ENCODE results near the gene LIG1.
"Not testable (repeated sequence)": the region's sequence is repeated elsewhere in the genome, so short reads cannot be mapped to it uniquely, and the experiment has no call there.

LIG1 gene

DNA sequence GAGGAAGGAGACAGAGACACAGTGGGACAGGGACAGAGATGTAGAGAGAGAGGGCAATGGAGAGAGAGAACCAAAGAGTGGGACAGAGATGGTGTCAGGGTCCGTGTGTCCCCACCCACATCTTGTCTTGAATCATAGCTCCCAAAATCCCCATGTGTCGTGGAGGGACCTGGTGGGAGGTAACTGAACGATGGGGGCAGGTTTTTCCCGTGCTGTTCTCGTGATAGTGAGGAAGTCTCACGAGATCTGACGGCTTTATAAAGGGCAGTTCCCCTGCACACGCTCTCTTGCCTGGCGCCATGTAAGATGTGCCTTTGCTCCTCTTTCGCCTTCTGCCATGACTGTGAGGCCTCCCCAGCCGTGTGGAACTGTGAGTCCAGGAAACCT, 52.0 kb downstream of the LIG1 start:
- DNase-seq, result no peak

DNA sequence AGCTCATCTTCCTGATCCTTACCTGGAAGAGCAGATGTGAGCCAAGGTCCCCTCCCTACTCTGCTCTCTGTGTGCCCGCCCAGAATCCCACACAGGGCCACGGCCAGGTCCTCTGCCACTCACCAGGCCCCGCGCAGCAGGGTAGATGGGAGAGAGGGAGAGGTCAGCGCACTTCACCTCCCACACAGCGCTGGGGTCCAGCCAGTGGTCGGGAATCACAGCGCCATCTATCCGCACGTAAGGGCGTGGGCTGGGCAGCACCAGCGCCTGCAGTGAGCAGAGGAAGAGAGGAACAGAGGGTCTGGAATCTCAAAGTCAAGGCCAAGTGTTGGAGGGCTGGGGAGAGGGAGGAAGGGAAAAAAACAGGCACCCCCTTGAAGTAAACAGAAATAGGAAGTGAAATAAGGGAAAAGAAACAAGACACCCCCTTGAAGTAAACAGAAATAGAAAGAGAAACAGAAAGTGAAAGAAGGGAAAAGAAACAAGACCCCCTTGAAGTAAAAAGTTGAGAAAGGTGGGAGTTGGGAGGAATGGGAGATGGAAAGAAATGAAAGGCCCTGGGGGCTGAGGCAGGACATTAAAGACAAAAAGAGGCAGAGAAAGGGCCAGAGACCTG, 52.5 kb downstream of the LIG1 start:
- no peak for DNase-seq

DNA sequence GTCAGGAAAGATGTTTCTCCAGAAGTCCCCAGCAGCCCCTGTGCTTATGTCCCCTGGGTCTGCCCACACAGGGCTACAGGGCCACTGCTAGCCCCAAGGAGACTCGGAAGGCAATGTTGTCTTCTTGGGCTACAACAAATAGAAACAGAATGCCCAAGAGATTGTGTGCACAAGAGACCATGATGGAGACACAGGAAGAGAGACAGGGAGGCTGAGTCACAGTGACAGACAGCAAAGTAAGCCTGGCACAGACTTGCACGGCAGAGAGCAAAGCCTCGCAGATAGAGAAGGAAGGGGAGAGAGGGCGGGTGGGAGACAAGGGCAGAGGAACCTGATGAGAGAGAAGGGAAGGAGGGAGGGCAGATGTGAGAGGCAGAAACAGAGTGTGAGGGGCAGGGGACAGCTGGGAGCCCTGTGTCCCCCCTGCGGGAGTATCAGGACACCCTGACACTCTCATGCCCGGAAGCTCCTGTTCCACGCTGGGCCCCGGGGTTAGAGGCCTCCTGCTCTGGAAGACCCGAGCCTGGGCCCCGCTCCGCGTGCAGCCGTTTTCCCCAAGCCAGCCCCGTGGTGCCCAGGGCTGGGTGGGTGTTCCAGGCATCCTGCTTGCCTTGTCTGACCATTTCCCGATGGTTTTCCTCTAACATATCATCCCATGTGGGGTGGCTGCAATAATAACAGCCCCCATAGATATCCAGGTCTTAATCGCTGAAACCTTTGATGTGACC, 56.8 kb downstream of the LIG1 start:
- no peak for DNase-seq

DNA sequence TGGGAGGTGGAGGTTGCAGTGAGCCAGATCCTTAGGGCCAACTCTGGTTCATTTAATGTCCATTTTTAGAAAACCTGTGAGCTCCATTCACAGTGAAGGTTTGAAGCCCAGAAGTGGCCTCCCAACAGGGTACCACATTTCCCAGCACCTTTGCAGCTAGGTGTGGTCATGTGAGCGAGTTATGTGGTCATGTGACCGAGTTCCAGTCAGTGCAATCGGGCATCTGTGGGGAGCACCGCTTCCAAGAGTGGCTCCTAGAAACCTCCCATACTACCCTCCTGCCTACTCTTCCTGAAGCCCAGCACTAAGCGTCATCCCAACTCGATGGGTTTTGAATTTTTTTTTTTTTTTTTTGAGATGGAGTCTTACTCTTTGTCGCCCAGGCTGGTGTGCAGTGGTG, 58.9 kb downstream of the LIG1 start:
- peak; percentile 68 for DNase-seq

DNA sequence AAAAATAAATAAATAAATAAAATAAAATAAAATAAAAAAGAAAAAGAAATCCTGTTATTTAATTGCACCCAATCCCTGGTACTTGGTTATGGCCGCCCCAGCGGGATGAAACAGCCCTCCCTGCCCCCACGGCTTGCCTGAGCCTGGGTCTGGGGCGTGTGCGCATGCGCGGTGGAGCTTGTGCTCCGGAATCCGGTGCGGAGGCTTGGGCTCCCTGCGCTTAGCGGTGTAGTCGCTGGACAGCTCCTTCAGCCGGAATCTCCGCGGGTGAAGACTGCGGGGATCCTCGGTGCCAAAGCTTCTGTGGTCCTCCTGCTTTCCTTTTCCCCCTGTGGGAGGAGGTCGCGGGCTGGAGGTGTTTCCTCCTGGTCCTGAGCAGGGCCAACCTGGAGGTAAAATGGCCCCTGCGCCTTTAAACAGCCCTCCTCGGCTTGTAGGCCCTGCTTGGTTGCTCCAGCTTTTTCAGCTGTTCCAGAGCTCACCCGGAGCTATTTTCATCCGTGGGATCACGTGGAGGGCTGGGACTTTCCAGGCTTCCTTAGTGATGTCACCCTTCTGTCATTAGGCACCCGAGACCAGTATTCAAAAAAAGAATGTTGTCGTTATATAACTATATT, 59.7 kb downstream of the LIG1 start, which contains the start of gene PLA2G4C:
TSS of gene PLA2G4C (minus strand) at position 468 of the 617 bp plus-strand sequence. CDS start 4,288 bp downstream, outside the sequence.
- peak; percentile 59 for DNase-seq

DNA sequence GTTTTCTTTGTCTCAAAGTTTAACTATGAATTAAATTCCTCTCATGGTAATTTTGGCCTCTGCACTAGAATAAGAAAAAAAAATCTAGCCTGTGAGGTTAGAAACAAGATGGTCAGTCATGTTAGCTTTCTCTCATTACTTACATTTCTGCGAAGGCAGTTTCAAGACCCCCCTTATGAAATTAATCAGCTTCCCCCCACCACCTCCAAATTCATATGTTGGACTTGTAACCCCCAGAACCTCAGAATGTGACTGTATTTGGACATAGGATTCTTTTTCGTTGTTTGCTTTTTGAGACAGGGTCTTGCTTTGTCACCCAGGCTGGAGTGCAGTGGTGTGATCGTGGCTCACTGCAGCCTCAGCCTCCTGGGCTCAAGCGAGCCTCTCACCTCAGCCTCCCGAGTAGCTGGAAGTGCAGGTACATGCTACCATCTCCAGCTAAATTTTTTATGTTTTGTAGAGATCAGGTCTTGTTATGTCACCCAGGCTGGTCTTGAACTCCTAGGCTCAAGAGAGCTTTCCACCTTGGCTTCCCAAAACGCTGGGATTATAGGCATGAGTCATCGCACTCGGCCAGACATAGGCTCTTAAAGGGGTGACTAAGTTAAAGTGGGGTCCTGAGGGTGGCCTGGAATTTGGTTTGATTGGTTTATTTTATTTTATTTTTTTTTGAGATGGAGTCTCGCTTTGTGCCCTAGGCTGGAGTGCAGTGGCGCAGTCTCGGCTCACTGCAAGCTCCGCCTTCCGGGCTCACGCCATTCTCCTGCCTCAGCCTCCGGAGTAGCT, 61.0 kb downstream of the LIG1 start:
- no peak for DNase-seq

DNA sequence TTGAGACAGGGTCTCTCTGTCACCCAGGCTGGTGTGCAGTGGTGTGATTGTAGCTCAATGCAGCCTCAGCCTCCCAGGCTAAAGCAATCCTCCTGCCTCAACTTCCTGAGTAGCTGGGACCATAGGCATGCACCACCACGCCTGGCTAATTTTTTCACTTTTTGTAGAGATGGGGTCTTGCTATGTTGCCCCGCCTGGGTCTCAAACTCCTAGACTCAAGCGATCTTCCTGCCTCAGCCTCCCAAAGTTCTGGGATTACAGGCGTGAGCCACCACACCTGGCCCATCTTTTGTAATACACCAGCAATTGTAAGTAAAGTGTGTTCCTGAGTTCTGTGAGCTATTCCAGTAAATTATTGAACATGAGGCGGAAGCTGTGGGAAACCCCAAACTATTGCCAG, 66.2 kb downstream of the LIG1 start:
- DNase-seq, result no peak

DNA sequence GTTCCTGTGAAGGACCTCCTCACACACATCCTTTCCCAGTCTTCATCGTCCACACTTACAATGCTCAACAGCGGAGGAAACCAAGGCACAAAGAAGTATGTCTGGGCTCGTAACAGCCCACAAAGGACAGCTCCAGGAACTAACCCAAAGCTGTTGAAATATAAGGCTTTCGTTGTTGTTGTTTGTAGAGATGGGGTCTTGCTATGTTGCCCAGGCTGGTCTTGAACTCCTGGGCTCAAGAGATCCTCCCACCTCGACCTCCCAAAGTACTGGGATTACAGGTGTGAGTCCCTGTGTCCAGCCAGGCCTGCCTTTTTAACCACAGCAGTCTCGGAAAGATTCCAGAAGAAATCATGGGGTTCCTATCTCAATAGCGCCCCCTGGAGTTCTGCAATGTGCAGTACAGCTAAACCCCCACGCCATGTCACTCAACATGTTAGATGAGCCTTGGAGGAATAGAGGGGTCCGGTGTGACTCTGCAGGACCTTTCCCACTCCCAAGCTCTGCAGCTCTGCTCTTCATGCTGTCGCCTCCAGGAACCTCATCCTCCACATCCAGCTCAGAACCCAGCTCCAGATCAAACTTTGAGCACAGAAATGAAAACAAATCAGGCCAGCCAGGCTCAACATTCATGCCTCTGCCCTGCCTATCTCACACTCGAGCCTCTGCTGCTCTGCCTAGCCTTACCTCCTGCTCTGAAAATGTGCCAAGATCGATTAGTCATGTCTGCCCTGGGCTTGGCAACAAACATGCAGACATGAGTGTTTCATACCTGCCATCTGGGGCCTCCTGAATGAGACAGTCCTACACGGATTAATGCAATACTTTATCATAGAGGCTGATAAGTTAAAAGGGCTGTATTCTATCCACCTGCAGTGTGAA, 67.0 kb downstream of the LIG1 start:
- DNase-seq, result no peak

DNA sequence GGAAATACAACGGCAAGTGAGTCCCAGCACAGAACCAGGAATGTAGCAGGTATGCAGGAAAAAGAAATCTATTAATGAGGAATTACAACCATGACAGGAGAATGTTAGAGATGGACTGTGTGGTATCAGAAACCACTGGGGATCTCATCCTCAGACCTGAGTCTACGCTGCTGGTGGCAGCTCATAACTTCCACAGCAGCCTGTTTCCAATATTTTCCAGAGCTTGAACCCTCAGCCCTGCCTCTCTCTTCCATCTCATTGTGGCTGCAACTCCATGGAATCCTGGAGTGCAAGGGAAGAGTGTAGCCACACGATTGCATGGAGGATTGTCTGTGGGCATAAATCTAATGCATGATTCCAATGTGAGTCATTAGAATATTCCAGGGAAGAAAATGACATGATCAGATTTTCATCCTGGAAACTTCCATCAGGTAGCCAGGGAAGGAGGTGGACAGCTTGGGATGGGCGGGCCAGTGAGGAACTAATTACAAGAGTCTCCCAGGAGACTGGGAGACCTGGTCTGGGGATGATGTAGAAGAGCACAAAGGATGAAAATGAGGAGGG, 74.5 kb downstream of the LIG1 start:
- no peak for DNase-seq

DNA sequence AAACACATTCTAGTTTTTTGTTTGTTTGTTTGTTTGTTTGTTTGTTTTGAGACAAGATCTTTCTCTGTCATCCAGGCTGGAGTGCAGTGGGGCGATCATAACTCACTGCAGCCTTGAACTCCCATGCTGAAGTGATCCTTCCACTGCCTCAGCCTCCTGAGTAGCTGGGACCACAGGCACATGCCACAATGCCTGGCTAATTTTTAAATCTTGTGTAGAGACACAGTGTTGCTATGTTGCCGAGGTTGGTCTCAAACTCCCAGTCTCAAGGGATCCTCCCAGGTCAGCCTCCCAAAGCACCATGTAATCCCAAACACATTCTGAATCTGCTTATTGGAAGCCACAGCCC, 75.3 kb downstream of the LIG1 start:
- DNase-seq, result no peak

DNA sequence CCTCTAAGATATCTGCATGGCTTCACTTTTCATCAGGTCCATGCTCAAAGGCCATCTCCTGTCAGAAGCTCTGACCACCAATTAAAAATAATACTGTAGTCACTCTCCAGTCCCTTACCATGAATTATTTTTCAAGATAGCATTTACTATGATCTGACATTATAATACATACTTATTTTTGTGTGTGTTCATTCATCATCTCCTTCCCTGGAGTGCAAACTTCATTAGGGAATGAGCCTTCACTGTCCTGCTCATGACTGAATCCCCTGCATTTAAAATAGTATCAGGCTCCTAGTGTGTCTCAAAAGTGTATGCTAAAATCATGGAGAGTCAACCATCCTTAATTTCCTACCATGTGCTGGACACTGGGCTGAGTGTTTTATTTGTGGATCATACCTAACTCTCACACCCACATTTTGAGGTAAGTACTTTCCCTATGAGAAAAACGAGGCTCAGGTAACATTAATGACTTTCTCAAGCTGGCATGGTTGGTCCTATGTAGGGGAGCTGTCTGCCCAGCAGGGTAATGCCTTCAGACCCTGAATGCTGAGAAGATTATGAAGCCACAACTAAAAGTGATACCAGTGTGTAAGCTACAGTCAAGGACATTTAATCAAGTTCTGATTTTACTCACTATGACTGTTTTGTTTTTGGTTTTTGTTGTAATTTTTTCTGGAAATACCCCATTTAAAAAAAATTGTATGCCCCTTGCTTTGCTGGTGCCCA, 75.9 kb downstream of the LIG1 start:
- no peak for DNase-seq

DNA sequence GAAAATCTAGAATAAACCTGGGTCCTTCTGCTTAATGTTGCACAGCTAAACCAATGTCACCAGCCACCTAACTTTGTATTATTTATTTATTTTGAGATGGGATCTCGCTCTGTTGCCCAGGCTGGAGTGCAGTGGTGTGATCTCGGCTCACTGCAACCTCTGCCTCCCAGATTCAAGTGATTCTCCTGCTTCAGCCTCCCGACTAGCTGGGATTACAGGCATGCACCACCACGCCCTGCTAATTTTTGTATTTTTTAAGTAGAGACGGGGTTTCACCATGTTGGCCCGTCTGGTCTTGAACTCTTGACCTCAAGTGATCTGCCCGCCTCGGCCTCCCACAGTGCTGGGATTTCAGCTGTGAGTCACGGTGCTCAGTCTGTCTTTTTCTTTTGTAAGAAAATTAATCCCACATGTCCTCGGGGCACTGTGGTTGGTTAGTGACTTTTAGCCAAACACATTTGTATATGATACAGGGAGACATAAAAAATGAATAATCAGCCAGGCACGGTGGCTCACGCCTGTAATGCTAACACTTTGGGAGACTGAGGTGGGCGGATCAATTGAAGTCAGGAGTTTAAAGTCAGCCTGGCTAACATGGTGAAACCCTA, 78.9 kb downstream of the LIG1 start:
- DNase-seq, result not testable (repeated sequence)

DNA sequence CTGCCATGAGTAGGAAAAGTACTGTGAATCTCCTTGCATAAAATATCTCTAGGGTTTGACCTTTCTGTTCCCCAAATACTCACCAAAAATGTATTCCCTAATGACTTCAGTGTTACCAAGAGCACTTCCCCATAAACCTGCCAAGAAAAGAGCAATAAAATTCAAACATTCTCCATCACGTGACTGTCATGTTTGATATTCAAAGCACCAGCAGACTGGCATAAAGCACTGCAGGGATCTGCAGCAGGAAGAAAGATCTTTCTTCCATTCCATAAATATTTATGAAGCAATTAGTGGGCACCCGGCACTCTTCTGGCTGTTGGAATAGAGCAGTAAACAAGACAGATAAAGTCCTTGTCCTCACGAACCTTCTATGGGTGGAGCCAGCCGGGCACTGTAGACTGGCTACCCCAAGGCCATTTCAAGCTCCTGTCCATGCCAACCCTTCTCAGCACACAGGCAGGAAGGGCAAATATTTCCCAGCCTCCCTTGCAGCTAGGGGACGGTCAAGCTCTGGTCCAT, 79.8 kb downstream of the LIG1 start:
- peak; percentile 48 for DNase-seq

DNA sequence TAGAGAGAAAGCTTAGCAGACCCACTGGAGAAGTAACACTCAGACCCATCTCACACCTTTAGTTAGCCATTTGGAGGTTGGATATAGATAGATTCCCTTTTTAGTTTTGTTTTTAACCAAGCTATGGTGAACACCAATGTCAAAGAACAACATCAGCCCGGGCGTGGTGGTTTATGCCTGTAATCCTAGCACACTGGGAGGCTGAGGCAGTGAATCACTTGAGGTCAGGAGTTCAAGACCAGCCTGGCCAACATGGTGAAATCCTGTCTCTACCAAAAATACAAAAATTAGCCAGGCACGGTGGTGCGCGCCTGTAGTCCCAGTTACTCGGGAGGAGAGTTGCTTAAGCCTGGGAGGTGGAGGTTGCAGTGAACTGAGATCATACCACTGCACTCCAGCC, 81.2 kb downstream of the LIG1 start:
- not testable (repeated sequence) for DNase-seq

DNA sequence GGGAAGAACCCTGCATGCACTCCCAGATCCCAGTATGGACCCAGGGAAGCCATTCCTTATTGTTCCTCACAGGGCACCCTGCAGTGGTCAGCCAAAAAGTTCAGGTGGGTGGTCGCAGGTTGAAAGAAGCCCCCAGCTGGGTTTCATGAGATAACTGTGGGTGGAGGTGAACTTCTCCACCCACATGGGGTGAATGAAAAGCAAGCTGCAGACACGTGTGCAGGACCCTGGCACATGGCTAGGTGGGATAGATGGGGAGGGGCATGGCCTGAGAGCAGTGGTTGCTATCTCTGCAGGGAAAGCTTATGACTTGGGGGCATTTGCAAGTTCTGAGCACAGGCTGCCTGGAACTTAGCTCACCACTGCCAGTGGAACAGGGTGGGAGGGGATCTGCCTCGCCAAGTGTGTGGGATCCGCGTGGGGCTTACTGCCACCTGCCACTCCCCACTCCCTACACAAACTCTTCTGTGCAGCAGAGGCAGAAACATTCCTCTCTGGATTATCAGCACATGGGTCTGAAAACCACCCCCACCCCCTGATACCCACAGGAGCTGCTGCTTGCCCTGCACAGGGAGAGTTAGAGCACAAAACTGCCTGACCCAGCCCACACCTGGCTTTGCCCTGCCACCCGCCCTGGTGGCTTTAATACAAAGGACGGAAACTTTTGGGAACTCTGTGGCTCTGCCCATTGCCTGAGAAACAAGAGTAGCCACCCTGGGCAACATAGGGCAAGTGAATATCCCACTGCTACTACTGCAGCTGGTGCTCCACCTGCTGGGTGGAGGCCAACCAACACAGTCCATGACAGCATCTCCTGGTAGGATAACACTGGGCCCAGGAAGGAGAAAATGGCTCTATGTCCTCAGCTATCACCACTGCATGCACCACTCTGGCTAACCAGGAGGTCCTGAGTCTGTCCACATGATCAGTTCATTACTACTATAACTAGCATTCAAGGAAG, 84.0 kb downstream of the LIG1 start:
- no peak for DNase-seq

DNA sequence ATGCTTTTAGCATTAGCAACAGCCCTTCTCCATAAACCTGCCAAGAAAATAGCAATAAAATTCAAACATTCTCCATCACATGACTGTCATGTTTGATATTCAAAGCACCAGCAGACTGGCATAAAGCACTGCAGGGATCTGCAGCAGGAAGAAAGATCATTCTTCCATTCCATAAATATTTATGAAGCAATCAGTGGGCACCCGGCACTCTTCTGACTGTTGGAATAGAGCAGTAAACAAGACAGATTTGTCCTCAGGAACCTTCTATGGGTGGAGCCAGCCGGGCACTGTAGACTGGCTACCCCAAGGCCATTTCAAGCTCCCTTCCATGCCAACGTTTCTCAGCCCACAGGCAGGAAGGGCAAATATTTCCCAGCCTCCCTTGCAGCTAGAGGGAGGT, 85.1 kb downstream of the LIG1 start:
- no peak for DNase-seq

DNA sequence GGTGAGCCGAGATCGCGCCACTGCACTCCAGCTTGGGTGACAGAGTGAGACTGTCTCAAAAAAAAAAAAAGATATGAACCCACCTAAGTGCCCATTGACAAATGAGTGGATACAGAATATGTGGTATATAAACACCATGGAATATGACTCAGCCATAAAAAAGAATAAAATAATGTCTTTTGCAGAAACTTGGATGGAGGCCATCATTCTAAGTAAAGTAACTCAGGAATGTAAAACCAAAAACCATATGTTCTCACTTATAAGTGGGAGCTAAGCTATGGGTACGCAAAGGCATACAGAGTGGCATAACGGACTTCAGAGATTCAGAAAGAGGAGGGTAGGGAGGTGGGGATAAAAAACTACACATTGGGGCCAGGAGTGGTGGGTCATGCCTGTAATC, 89.0 kb downstream of the LIG1 start:
- no peak for DNase-seq

DNA sequence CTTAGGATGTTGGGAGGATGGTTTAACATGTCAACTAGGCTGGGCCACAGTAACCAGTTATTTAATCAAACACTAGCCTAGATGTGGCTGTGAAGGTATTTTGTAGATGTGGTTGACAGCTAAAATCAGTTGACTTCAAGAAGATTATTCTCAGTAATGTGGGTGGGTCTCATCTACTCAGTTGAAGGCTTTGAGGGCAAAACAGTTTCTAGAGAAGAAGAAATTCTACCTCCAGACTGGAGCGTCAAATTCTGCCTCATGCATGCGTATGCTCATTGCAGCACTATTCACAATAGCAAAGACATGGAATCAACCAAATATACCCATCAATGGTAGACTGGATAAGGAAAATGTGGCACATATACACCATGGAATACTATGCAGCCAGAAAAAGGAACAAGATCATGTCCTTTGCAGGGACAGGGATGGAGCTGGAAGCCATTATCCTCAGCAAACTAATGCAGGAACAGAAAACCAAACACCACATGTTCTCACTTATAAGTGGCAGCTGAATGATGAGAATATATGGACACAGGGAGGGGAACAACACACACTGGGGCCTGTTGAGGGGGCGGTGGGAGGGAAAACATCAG, 99.9 kb downstream of the LIG1 start:
- DNase-seq, result not testable (repeated sequence)

DNA sequence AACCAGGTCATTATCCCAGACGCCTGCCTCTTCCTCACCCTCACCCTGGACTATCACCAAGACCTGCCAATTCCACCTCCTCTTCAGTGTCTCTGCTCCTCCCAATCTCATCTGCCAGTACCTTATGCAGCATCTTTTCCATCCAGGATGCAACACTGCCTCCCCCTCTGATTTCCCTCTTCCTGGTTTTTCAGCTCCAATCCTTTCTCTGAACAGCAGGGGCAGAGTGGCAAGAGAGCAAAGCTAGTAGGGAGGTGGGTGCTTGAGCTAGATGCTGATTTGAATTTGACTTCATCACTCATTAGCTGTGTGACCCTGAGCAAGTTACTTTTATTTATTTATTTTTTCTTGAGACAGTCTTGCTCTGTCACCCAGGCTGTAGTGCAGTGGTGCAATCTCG, 100.7 kb downstream of the LIG1 start:
- DNase-seq, result no peak

Measured in DMS153 (cell line).